GM12878 (cell line): ENCODE results near the gene HYOU1. TPM values are rescaled to one million over a fixed set of nuclear protein-coding genes. Genes with fewer than 3 reads are reported as not detected.

Experiments
- BHLHE40 ChIP-seq, 2 experiments: fragments of 450-650 bp in 1 of 2; IDR thresholded peaks; 2 replicates each; pipeline ENCODE4 v1.6.1; 2011 to 2017; ENCODE audit warnings: low read depth in 2 of 2, borderline replicate concordance in 1 of 2, improper control_type of control experiment in 1 of 2, low read length in 1 of 2, mild to moderate bottlenecking in 1 of 2
- BMI1 ChIP-seq: fragments of 450-650 bp; IDR thresholded peaks from 2 replicates; pipeline ENCODE4 v1.6.1; 2016; ENCODE audit warnings: mild to moderate bottlenecking, moderate library complexity, borderline replicate concordance
- CHD4 ChIP-seq: fragments of 200-600 bp; sonication (generic); IDR thresholded peaks from 2 replicates; pipeline ENCODE4 v1.6.1; 2016; ENCODE audit warnings: mild to moderate bottlenecking
- IKZF2 ChIP-seq, 2 experiments: fragments of 450-650 bp; IDR thresholded peaks; 2 replicates each; pipeline ENCODE4 v1.6.1; 2017; ENCODE audit warnings: mild to moderate bottlenecking in 2 of 2, moderate library complexity in 2 of 2
- IRF4 ChIP-seq: IDR thresholded peaks from 2 replicates; pipeline ENCODE4 v1.6.1; 2011; ENCODE audit warnings: low read depth, low read length
- KAT2A ChIP-seq: conservative IDR thresholded peaks from 2 replicates; pipeline ENCODE4 v1.6.1; 2011; ENCODE audit warnings: low read depth, low read length; ENCODE audit not compliant: control insufficient read depth
- PML ChIP-seq: IDR thresholded peaks from 2 replicates; pipeline ENCODE4 v1.6.1; 2012; ENCODE audit warnings: low read length, inconsistent platforms
- POLR2AphosphoS2 ChIP-seq: IDR thresholded peaks from 2 replicates; pipeline ENCODE4 v1.6.1; 2011; ENCODE audit warnings: low read depth, mild to moderate bottlenecking, low read length, improper control_type of control experiment, moderate library complexity
- POLR2AphosphoS5 ChIP-seq: IDR thresholded peaks from 2 replicates; pipeline ENCODE4 v1.6.1; 2011; ENCODE audit warnings: mild to moderate bottlenecking, low read length, inconsistent platforms
- SMARCA5 ChIP-seq: fragments of 450-650 bp; IDR thresholded peaks from 2 replicates; pipeline ENCODE4 v1.6.1; 2017; ENCODE audit warnings: mild to moderate bottlenecking
- SMC3 ChIP-seq: IDR thresholded peaks from 2 replicates; pipeline ENCODE4 v1.6.1; 2011; ENCODE audit warnings: low read length, improper control_type of control experiment, borderline replicate concordance
- SP1 ChIP-seq: IDR thresholded peaks from one replicate; pipeline ENCODE4 v1.6.1; 2011; ENCODE audit warnings: low read depth, low read length
- WRNIP1 ChIP-seq: IDR thresholded peaks from 2 replicates; pipeline ENCODE4 v1.6.1; 2011; ENCODE audit warnings: low read depth, low read length, improper control_type of control experiment, borderline replicate concordance
- ZSCAN29 ChIP-seq: fragments of 450-650 bp; IDR thresholded peaks from 2 replicates; pipeline ENCODE4 v1.6.1; 2017; ENCODE audit warnings: mild to moderate bottlenecking, moderate library complexity
- polyA plus RNA-seq, 11 experiments: library from polyadenylated mRNA; depleted of rRNA in 4 of 11; unstranded in 6 of 11; stranded (reverse) in 5 of 11; fragments of >200 nt; fragmentation: Nextera tagmentation in 4 of 11; fragmentation: Illumina TruSeq in 1 of 11; extraction: Ambion mirVana in 4 of 11; extraction: Trizol in 1 of 11; gene quantifications; 1 replicate in 1 of 11; 2 replicates in 10 of 11; pipeline versions ENCODE4 v1.2.1 to v1.2.3, GENCODE V29; 2011 to 2016; ENCODE audit warnings: inconsistent platforms in 2 of 11, missing spikeins in 2 of 11, low read depth in 1 of 11
- total RNA-seq, 4 experiments: library from RNA; depleted of rRNA in 3 of 4; stranded (reverse); fragments of >200 nt in 3 of 4; fragmentation: Illumina TruSeq in 1 of 4; extraction: Trizol in 1 of 4; gene quantifications; 2 replicates each; pipeline versions ENCODE4 v1.2.1 to v1.2.3, GENCODE V29; 2013 to 2021
- TF ChIP-seq, protein P1 (sequence below): fragments of 150-350 bp; IDR thresholded peaks from 2 replicates; pipeline ENCODE4 v1.6.1; 2016; ENCODE audit warnings: low read depth, low read length
- TF ChIP-seq, protein P2 (sequence below), 3 experiments: IDR thresholded peaks in 2 of 3; conservative IDR thresholded peaks in 1 of 3; 2 replicates each; pipeline ENCODE4 v1.5.1; 2011; ENCODE audit warnings: low read depth in 3 of 3, low read length in 3 of 3, mild to moderate bottlenecking in 3 of 3, control low read depth in 2 of 3, moderate library complexity in 2 of 3, inconsistent platforms in 1 of 3, mixed read lengths in 1 of 3; ENCODE audit not compliant: control insufficient read depth in 2 of 3, insufficient read depth in 1 of 3; ENCODE audit errors: extremely low read depth in 1 of 3
- TF ChIP-seq, protein P3 (sequence below): fragments of 450-650 bp; IDR thresholded peaks from 2 replicates; pipeline ENCODE4 v1.6.1; 2018; ENCODE audit warnings: mild to moderate bottlenecking, low read depth, moderate library complexity; ENCODE audit not compliant: partially characterized antibody
- TF ChIP-seq, protein P4 (sequence below): fragments of 450-650 bp; formaldehyde crosslinking; IDR thresholded peaks from 2 replicates; pipeline ENCODE4 v1.5.0; 2022; ENCODE audit warnings: mild to moderate bottlenecking, missing genetic modification characterization

The HYOU1 gene
- total and polyA plus RNA-seq, 10 of the 15 experiments (the other 5 are each of a cell fraction or from before 2014, with no cell fraction given), result 15.4 to 157 (median 109) TPM

DNA sequence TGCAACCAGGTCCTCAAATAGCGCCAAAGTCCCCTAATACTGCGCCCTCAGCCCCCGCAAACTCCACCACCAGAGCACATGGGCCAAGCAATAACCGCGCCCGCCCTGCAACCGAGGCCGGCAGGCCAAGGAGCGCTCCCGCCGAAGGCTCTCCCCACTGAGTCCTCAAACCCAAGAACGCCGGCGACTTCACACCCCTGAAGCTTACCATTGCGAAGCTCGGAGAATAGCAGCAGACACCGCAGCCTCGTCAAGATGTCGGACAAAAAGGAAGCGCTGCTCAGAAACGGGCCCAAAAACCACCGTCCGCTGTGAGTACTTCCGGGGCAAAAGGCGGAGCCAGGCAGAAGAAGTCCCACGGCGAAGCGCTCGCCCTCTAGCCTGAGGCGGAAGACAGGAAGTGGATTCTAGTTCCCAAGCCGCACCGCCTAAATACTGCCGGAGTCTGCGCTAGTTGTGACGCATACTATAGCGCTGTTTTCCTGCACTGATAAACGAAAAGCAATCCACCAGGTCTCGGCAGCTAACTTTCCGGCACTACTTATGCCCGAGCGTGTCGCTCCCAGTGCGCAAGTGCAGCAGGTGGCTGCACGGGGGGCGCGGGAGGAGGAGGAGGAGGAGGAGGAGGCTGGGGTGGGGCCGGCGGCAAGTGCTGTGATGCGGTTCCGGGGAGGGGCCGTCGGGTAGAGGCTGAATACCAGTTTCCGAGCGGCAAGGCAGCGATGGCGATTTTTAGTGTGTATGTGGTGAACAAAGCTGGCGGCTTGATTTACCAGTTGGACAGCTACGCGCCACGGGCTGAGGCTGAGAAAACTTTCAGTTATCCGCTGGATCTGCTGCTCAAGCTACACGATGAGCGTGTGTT, 38.7 kb downstream of the HYOU1 start, which contains the start of the genes RPS25 and TRAPPC4 (continued):
- TF ChIP-seq, protein P1, sequence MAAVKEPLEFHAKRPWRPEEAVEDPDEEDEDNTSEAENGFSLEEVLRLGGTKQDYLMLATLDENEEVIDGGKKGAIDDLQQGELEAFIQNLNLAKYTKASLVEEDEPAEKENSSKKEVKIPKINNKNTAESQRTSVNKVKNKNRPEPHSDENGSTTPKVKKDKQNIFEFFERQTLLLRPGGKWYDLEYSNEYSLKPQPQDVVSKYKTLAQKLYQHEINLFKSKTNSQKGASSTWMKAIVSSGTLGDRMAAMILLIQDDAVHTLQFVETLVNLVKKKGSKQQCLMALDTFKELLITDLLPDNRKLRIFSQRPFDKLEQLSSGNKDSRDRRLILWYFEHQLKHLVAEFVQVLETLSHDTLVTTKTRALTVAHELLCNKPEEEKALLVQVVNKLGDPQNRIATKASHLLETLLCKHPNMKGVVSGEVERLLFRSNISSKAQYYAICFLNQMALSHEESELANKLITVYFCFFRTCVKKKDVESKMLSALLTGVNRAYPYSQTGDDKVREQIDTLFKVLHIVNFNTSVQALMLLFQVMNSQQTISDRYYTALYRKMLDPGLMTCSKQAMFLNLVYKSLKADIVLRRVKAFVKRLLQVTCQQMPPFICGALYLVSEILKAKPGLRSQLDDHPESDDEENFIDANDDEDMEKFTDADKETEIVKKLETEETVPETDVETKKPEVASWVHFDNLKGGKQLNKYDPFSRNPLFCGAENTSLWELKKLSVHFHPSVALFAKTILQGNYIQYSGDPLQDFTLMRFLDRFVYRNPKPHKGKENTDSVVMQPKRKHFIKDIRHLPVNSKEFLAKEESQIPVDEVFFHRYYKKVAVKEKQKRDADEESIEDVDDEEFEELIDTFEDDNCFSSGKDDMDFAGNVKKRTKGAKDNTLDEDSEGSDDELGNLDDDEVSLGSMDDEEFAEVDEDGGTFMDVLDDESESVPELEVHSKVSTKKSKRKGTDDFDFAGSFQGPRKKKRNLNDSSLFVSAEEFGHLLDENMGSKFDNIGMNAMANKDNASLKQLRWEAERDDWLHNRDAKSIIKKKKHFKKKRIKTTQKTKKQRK, result no peak
- no peak for TF ChIP-seq KAT2A
- TF ChIP-seq BMI1, result no peak
- TF ChIP-seq SP1, result peak; percentile 62
- TF ChIP-seq SMARCA5, result peak; percentile 55; the same call in 1 of the 2 replicates
- no peak for TF ChIP-seq ZSCAN29
- TF ChIP-seq PML, result peak; percentile 97
- peak; percentile 98 for TF ChIP-seq POLR2AphosphoS5
- TF ChIP-seq, protein P2, sequence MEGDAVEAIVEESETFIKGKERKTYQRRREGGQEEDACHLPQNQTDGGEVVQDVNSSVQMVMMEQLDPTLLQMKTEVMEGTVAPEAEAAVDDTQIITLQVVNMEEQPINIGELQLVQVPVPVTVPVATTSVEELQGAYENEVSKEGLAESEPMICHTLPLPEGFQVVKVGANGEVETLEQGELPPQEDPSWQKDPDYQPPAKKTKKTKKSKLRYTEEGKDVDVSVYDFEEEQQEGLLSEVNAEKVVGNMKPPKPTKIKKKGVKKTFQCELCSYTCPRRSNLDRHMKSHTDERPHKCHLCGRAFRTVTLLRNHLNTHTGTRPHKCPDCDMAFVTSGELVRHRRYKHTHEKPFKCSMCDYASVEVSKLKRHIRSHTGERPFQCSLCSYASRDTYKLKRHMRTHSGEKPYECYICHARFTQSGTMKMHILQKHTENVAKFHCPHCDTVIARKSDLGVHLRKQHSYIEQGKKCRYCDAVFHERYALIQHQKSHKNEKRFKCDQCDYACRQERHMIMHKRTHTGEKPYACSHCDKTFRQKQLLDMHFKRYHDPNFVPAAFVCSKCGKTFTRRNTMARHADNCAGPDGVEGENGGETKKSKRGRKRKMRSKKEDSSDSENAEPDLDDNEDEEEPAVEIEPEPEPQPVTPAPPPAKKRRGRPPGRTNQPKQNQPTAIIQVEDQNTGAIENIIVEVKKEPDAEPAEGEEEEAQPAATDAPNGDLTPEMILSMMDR (IDR thresholded peaks at IDR 0.05 in 2 of 3, conservative IDR thresholded peaks at IDR 0.05 in 1 of 3; ENCODE audit: control insufficient read depth in 2 of 3, extremely low read depth in 1 of 3, insufficient read depth in 1 of 3, low read depth in 3 of 3, low read length in 3 of 3), result no peak
- TF ChIP-seq, protein P3, sequence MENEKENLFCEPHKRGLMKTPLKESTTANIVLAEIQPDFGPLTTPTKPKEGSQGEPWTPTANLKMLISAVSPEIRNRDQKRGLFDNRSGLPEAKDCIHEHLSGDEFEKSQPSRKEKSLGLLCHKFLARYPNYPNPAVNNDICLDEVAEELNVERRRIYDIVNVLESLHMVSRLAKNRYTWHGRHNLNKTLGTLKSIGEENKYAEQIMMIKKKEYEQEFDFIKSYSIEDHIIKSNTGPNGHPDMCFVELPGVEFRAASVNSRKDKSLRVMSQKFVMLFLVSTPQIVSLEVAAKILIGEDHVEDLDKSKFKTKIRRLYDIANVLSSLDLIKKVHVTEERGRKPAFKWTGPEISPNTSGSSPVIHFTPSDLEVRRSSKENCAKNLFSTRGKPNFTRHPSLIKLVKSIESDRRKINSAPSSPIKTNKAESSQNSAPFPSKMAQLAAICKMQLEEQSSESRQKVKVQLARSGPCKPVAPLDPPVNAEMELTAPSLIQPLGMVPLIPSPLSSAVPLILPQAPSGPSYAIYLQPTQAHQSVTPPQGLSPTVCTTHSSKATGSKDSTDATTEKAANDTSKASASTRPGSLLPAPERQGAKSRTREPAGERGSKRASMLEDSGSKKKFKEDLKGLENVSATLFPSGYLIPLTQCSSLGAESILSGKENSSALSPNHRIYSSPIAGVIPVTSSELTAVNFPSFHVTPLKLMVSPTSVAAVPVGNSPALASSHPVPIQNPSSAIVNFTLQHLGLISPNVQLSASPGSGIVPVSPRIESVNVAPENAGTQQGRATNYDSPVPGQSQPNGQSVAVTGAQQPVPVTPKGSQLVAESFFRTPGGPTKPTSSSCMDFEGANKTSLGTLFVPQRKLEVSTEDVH, result peak; percentile 90
- no peak for TF ChIP-seq WRNIP1
- TF ChIP-seq, protein P4, sequence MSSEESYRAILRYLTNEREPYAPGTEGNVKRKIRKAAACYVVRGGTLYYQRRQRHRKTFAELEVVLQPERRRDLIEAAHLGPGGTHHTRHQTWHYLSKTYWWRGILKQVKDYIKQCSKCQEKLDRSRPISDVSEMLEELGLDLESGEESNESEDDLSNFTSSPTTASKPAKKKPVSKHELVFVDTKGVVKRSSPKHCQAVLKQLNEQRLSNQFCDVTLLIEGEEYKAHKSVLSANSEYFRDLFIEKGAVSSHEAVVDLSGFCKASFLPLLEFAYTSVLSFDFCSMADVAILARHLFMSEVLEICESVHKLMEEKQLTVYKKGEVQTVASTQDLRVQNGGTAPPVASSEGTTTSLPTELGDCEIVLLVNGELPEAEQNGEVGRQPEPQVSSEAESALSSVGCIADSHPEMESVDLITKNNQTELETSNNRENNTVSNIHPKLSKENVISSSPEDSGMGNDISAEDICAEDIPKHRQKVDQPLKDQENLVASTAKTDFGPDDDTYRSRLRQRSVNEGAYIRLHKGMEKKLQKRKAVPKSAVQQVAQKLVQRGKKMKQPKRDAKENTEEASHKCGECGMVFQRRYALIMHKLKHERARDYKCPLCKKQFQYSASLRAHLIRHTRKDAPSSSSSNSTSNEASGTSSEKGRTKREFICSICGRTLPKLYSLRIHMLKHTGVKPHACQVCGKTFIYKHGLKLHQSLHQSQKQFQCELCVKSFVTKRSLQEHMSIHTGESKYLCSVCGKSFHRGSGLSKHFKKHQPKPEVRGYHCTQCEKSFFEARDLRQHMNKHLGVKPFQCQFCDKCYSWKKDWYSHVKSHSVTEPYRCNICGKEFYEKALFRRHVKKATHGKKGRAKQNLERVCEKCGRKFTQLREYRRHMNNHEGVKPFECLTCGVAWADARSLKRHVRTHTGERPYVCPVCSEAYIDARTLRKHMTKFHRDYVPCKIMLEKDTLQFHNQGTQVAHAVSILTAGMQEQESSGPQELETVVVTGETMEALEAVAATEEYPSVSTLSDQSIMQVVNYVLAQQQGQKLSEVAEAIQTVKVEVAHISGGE, result peak; percentile 71
- no peak for TF ChIP-seq IRF4
- peak in 1 of 2 experiments; percentile 41; a peak in 1 of 4 replicates for TF ChIP-seq IKZF2 (IDR thresholded peaks at IDR 0.05)
- peak in 1 of 2 experiments; percentile 68; a peak in 1 of 4 replicates for TF ChIP-seq BHLHE40 (IDR thresholded peaks at IDR 0.05; ENCODE audit: borderline replicate concordance in 1 of 2, low read depth in 2 of 2, low read length in 1 of 2)
- TF ChIP-seq SMC3, result no peak
- no peak for TF ChIP-seq CHD4
- peak; percentile 59; the same call in 1 of the 2 replicates for TF ChIP-seq POLR2AphosphoS2
